Ovary (tissue), 3 donors: ENCODE measurements around the gene SEMA4D.

ENCODE experiments used
- CTCF ChIP-seq, 3 donors: fragments of 450-650 bp in 2 of 3; fragments of 200-600 bp in 1 of 3; IDR thresholded peaks; one replicate each; pipeline versions ENCODE4 v1.5.1 to v1.8.0; 2016 to 2022; ENCODE audit warnings: antibody characterized with exemption in 3 of 3, mild to moderate bottlenecking in 1 of 3
- EP300 ChIP-seq: sonication (generic); formaldehyde crosslinking; IDR thresholded peaks from one replicate; pipeline ENCODE4 v1.6.1; 2017; ENCODE audit warnings: antibody characterized with exemption
- POLR2A ChIP-seq: fragments of 450-650 bp; IDR thresholded peaks from one replicate; pipeline ENCODE4 v1.6.1; 2017; ENCODE audit warnings: antibody characterized with exemption, mild to moderate bottlenecking, moderate library complexity
- donor health status: DM: no; HTN: no; CAD: no.

GRCh38 chr9:89317282-89317681 lies 180.6 kb downstream of the SEMA4D start:
- TF ChIP-seq POLR2A (no peak), CTCF (IDR thresholded peaks at IDR 0.05) (no peak), EP300 (no peak)
